ENCODE measurements around the gene KIF5A. TPM values are rescaled to one million over a fixed set of nuclear protein-coding genes. Genes with fewer than 3 reads are reported as not detected.

Gene KIF5A
- total and polyA plus RNA-seq, 2 of the 13 experiments (the other 11 are each of a cell fraction or from before 2014, with no cell fraction given), result 1.6 to 11.9 TPM

GRCh38 chr12:57516617-57517153, 33.2 kb upstream of the KIF5A start (continued):
- TF ChIP-seq, protein P1, sequence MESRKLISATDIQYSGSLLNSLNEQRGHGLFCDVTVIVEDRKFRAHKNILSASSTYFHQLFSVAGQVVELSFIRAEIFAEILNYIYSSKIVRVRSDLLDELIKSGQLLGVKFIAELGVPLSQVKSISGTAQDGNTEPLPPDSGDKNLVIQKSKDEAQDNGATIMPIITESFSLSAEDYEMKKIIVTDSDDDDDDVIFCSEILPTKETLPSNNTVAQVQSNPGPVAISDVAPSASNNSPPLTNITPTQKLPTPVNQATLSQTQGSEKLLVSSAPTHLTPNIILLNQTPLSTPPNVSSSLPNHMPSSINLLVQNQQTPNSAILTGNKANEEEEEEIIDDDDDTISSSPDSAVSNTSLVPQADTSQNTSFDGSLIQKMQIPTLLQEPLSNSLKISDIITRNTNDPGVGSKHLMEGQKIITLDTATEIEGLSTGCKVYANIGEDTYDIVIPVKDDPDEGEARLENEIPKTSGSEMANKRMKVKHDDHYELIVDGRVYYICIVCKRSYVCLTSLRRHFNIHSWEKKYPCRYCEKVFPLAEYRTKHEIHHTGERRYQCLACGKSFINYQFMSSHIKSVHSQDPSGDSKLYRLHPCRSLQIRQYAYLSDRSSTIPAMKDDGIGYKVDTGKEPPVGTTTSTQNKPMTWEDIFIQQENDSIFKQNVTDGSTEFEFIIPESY (CRISPR knock-in tag; IDR thresholded peaks at IDR 0.05), result no peak
- TF ChIP-seq POLR2A (IDR thresholded peaks at IDR 0.05; ENCODE audit: insufficient read depth in 1 of 2, low read depth in 2 of 2, low read length in 2 of 2), result peak in 1 of 2 experiments; percentile 13; a peak in 2 of 4 replicates
- no peak for TF ChIP-seq SP2 (CRISPR knock-in tag; IDR thresholded peaks at IDR 0.05)
- TF ChIP-seq, protein P2, sequence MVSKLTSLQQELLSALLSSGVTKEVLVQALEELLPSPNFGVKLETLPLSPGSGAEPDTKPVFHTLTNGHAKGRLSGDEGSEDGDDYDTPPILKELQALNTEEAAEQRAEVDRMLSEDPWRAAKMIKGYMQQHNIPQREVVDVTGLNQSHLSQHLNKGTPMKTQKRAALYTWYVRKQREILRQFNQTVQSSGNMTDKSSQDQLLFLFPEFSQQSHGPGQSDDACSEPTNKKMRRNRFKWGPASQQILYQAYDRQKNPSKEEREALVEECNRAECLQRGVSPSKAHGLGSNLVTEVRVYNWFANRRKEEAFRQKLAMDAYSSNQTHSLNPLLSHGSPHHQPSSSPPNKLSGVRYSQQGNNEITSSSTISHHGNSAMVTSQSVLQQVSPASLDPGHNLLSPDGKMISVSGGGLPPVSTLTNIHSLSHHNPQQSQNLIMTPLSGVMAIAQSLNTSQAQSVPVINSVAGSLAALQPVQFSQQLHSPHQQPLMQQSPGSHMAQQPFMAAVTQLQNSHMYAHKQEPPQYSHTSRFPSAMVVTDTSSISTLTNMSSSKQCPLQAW (CRISPR knock-in tag; IDR thresholded peaks at IDR 0.05), result no peak
- TF ChIP-seq TCF7L2 (IDR thresholded peaks at IDR 0.05; ENCODE audit: low read depth, low read length), result no peak
- no peak for TF ChIP-seq ATF2 (CRISPR knock-in tag; IDR thresholded peaks at IDR 0.05)
- no peak for TF ChIP-seq ZSCAN21 (CRISPR knock-in tag; IDR thresholded peaks at IDR 0.05; ENCODE audit: borderline replicate concordance)
- no peak for TF ChIP-seq RNF2 (conservative IDR thresholded peaks at IDR 0.05; ENCODE audit: low read depth)
